Epidermal melanocyte (primary cell): Measurements from ENCODE around the gene PID1.
"Not testable (repeated sequence)": the region's sequence is repeated elsewhere in the genome, so short reads cannot be mapped to it uniquely, and the experiment has no call there.

Experiments
- DNase-seq: peaks from one replicate; pipeline ENCODE4 v3.0.0; 2011; ENCODE audit warnings: low spot score; ENCODE audit not compliant: insufficient read length

Gene PID1

GRCh38 chr2:229081411-229081810 is 189.7 kb downstream of the PID1 start:
- peak; percentile 18 for DNase-seq

GRCh38 chr2:229080172-229080571 is 190.9 kb downstream of the PID1 start:
- no peak for DNase-seq

GRCh38 chr2:229076886-229077285 is 194.2 kb downstream of the PID1 start:
- DNase-seq, result not testable (repeated sequence)

GRCh38 chr2:229073935-229074334 is 197.2 kb downstream of the PID1 start:
- no peak for DNase-seq

GRCh38 chr2:229071292-229071976 is 199.7 kb downstream of the PID1 start:
- no peak for DNase-seq

- DNase-seq, result no peak
Measured at GRCh38 chr2:229066121-229066715, 204.9 kb downstream of the PID1 start.

GRCh38 chr2:229064749-229065148 is 206.3 kb downstream of the PID1 start:
- DNase-seq, result no peak

GRCh38 chr2:229060147-229060546 is 210.9 kb downstream of the PID1 start:
- DNase-seq, result no peak

GRCh38 chr2:229059331-229060033 is 211.6 kb downstream of the PID1 start:
- DNase-seq, result no peak

- DNase-seq, result no peak
Measured at GRCh38 chr2:229057976-229058553, 213.0 kb downstream of the PID1 start.

- no peak for DNase-seq
Measured at GRCh38 chr2:229054311-229054710, 216.8 kb downstream of the PID1 start.

- no peak for DNase-seq
Measured at GRCh38 chr2:229051798-229052197, 219.3 kb downstream of the PID1 start.

- DNase-seq, result no peak
Measured at GRCh38 chr2:229050133-229050532, 221.0 kb downstream of the PID1 start.

GRCh38 chr2:229048134-229048533 is 223.0 kb downstream of the PID1 start:
- DNase-seq, result no peak

GRCh38 chr2:229045671-229046070 is 225.4 kb downstream of the PID1 start:
- DNase-seq, result no peak

- no peak for DNase-seq
Measured at GRCh38 chr2:229044581-229044980, 226.5 kb downstream of the PID1 start.

- no peak for DNase-seq
Measured at GRCh38 chr2:229043681-229044080, 227.4 kb downstream of the PID1 start.

- DNase-seq, result no peak
Measured at GRCh38 chr2:229042349-229042748, 228.7 kb downstream of the PID1 start.

- DNase-seq, result no peak
Measured at GRCh38 chr2:229041691-229042090, 229.4 kb downstream of the PID1 start.

- DNase-seq, result no peak
Measured at GRCh38 chr2:229037621-229038020, 233.5 kb downstream of the PID1 start.

- no peak for DNase-seq
Measured at GRCh38 chr2:229033816-229034215, 237.3 kb downstream of the PID1 start.

- DNase-seq, result no peak
Measured at GRCh38 chr2:229032608-229033234, 238.4 kb downstream of the PID1 start.
